Kidney glomerular epithelial cell (primary cell): Measurements from ENCODE around the gene MEAK7.
"Not testable (repeated sequence)": the region's sequence is repeated elsewhere in the genome, so short reads cannot be mapped to it uniquely, and the experiment has no call there.

Source experiments
- DNase-seq: peaks from one replicate; lab custom pipeline; 2025; lab: John Stamatoyannopoulos, UW

Gene MEAK7

GRCh38 chr16:84532855-84533486 is 28.5 kb upstream of the MEAK7 start:
- no peak for DNase-seq

- peak; percentile 99 for DNase-seq
Measured at GRCh38 chr16:84532291-84532724, 27.8 kb upstream of the MEAK7 start.

- DNase-seq = peak; percentile 81
Measured at GRCh38 chr16:84531671-84532111, 27.2 kb upstream of the MEAK7 start.

- DNase-seq = no peak
Measured at GRCh38 chr16:84530590-84530989, 26.1 kb upstream of the MEAK7 start.

GRCh38 chr16:84529607-84530006 is 25.1 kb upstream of the MEAK7 start:
- no peak for DNase-seq

- DNase-seq = no peak
Measured at GRCh38 chr16:84528322-84528721, 23.9 kb upstream of the MEAK7 start.

GRCh38 chr16:84527532-84528269 is 23.2 kb upstream of the MEAK7 start:
- no peak for DNase-seq

- no peak for DNase-seq
Measured at GRCh38 chr16:84526794-84527531, 22.5 kb upstream of the MEAK7 start.

- DNase-seq = not testable (repeated sequence)
Measured at GRCh38 chr16:84524941-84525581, 20.6 kb upstream of the MEAK7 start.

- no peak for DNase-seq
Measured at GRCh38 chr16:84524346-84524920, 20.0 kb upstream of the MEAK7 start.

GRCh38 chr16:84521497-84521770 is 17.0 kb upstream of the MEAK7 start:
- DNase-seq = no peak

- no peak for DNase-seq
Measured at GRCh38 chr16:84520725-84521496, 16.5 kb upstream of the MEAK7 start.

- no peak for DNase-seq
Measured at GRCh38 chr16:84519855-84520254, 15.4 kb upstream of the MEAK7 start.

GRCh38 chr16:84518804-84519341 is 14.4 kb upstream of the MEAK7 start:
- DNase-seq = no peak

GRCh38 chr16:84518220-84518619 is 13.8 kb upstream of the MEAK7 start:
- DNase-seq = not testable (repeated sequence)

GRCh38 chr16:84517366-84517765 is 12.9 kb upstream of the MEAK7 start:
- DNase-seq = no peak

- DNase-seq = no peak
Measured at GRCh38 chr16:84514874-84515835, 10.7 kb upstream of the MEAK7 start.

GRCh38 chr16:84514295-84514873 is 9.9 kb upstream of the MEAK7 start:
- DNase-seq = no peak

GRCh38 chr16:84513666-84514065 is 9.2 kb upstream of the MEAK7 start:
- DNase-seq = no peak

GRCh38 chr16:84513123-84513522 is 8.7 kb upstream of the MEAK7 start:
- no peak for DNase-seq
